KMS-11 (cell line): ENCODE data around the gene WFS1.

Experiments used
- H2AFZ ChIP-seq: fragments of 200-600 bp; sonication (generic); 2 replicates; pipeline ENCODE4 v1.6.1; 2016; ENCODE audit warnings: antibody characterized with exemption, mixed run types, low read depth
- H3K27ac ChIP-seq: fragments of 200-600 bp; sonication (generic); 2 replicates; pipeline ENCODE4 v1.6.1; 2016; ENCODE audit warnings: mild to moderate bottlenecking, mixed run types
- H3K27me3 ChIP-seq: fragments of 200-600 bp; sonication (generic); 2 replicates; pipeline ENCODE4 v1.6.1; 2017; ENCODE audit warnings: mild to moderate bottlenecking, low read depth, mixed run types, moderate library complexity; ENCODE audit not compliant: insufficient read depth
- H3K36me3 ChIP-seq: fragments of 200-600 bp; sonication (generic); 2 replicates; pipeline ENCODE4 v1.6.1; 2017; ENCODE audit warnings: mild to moderate bottlenecking, mixed run types; ENCODE audit not compliant: insufficient read depth
- H3K4me1 ChIP-seq: fragments of 200-600 bp; sonication (generic); 2 replicates; pipeline ENCODE4 v1.6.1; 2016; ENCODE audit warnings: mild to moderate bottlenecking, low read depth, mixed run types; ENCODE audit not compliant: poor library complexity, severe bottlenecking
- H3K4me2 ChIP-seq: fragments of 200-600 bp; sonication (generic); 2 replicates; pipeline ENCODE4 v1.7.0; 2016; ENCODE audit warnings: mild to moderate bottlenecking, mixed run types
- H3K4me3 ChIP-seq: fragments of 200-600 bp; sonication (generic); IDR thresholded peaks from 2 replicates; pipeline ENCODE4 v1.6.1; 2017; ENCODE audit warnings: low read depth, low read length, mixed read lengths; ENCODE audit not compliant: insufficient read depth
- H3K79me2 ChIP-seq: fragments of 200-600 bp; sonication (generic); 2 replicates; pipeline ENCODE4 v1.6.1; 2016; ENCODE audit warnings: low read depth, mixed run types; ENCODE audit not compliant: insufficient read depth
- H3K9ac ChIP-seq: fragments of 200-600 bp; sonication (generic); 2 replicates; pipeline ENCODE4 v1.6.1; 2016; ENCODE audit warnings: mild to moderate bottlenecking, mixed run types
- H4K20me1 ChIP-seq: fragments of 200-600 bp; sonication (generic); 2 replicates; pipeline ENCODE4 v1.6.1; 2016; ENCODE audit warnings: mild to moderate bottlenecking, mixed run types; ENCODE audit not compliant: insufficient read depth
- CTCF ChIP-seq: fragments of 200-600 bp; sonication (generic); conservative IDR thresholded peaks from 2 replicates; pipeline ENCODE4 v1.6.1; 2017; ENCODE audit warnings: low read depth, mild to moderate bottlenecking, antibody characterized with exemption, low read length, moderate library complexity, mixed read lengths

WFS1 gene

GRCh38 chr4:6297266-6297815 is 27.7 kb downstream of the WFS1 start:
- Histone ChIP-seq H3K27ac (no peak overlapping the region), H3K4me3 (no peak overlapping the region), H2AFZ (no peak overlapping the region), H3K36me3 (no peaks in the 10 kb centered on the region), H3K27me3 (no peaks in the 10 kb centered on the region), H3K4me1 (no peaks in the 10 kb centered on the region), H3K79me2 (no peaks in the 10 kb centered on the region), H4K20me1 (no peaks in the 10 kb centered on the region), H3K9ac (no peak overlapping the region), H3K4me2 (no peak overlapping the region)
- TF ChIP-seq CTCF: no peak

- Histone ChIP-seq H3K27me3 (no peaks in the 10 kb centered on the region), H4K20me1 (no peaks in the 10 kb centered on the region), H3K36me3 (no peaks in the 10 kb centered on the region), H3K79me2 (no peaks in the 10 kb centered on the region), H3K9ac (no peak overlapping the region), H3K27ac (no peak overlapping the region), H3K4me3 (no peak overlapping the region), H3K4me1 (no peaks in the 10 kb centered on the region), H3K4me2 (no peak overlapping the region), H2AFZ (no peak overlapping the region)
- TF ChIP-seq CTCF: no peak
Observed at GRCh38 chr4:6298035-6298434, 28.4 kb downstream of the WFS1 start.

GRCh38 chr4:6298852-6299251 is 29.2 kb downstream of the WFS1 start:
- no peak for TF ChIP-seq CTCF
- Histone ChIP-seq H4K20me1 (no peaks in the 10 kb centered on the region), H3K4me2 (no peak overlapping the region), H3K27me3 (no peaks in the 10 kb centered on the region), H3K27ac (no peak overlapping the region), H3K9ac (no peak overlapping the region), H3K79me2 (no peaks in the 10 kb centered on the region), H3K36me3 (no peaks in the 10 kb centered on the region), H3K4me1 (no peaks in the 10 kb centered on the region), H3K4me3 (no peak overlapping the region), H2AFZ (no peak overlapping the region)

- no peak overlapping the region for H3K4me3 ChIP-seq
- no peak overlapping the region for H3K9ac ChIP-seq
- no peaks in the 10 kb centered on the region for H3K27me3 ChIP-seq
- TF ChIP-seq CTCF: no peak
- no peak overlapping the region for H3K27ac ChIP-seq
- no peaks in the 10 kb centered on the region for H3K4me1 ChIP-seq
- H3K36me3 ChIP-seq: no peaks in the 10 kb centered on the region
- H3K4me2 ChIP-seq: no peak overlapping the region
- H2AFZ ChIP-seq: no peak overlapping the region
- no peaks in the 10 kb centered on the region for H3K79me2 ChIP-seq
- no peaks in the 10 kb centered on the region for H4K20me1 ChIP-seq
Observed at GRCh38 chr4:6299875-6300274, 30.2 kb downstream of the WFS1 start.
